ENCODE data around the gene NPHS1. TPM values are rescaled to one million over a fixed set of nuclear protein-coding genes. Genes with fewer than 3 reads are reported as not detected.

The NPHS1 gene
- total and polyA plus RNA-seq, 2 donors (not counting 1 experiment from before 2014, with no cell fraction given), result not detected

- no peak overlapping the region for H3K4me3 ChIP-seq (replicated peaks in 1 of 4; ENCODE audit: control extremely low read depth in 1 of 4, insufficient read depth in 1 of 4, low read depth in 3 of 4, low read length in 4 of 4)
- no peak overlapping the region for H3K9ac ChIP-seq (ENCODE audit: insufficient read depth, low read length)
- no peak overlapping the region for H3K4me2 ChIP-seq (ENCODE audit: extremely low read depth, insufficient read depth, low read length)
- no peaks in the 10 kb centered on the region for H3K27me3 ChIP-seq (ENCODE audit: control insufficient read depth, insufficient read depth, low read length)
- H3K79me2 ChIP-seq (ENCODE audit: control insufficient read depth, insufficient read depth, low read length), result no peaks in the 10 kb centered on the region
- TF ChIP-seq CTCF (conservative IDR thresholded peaks at IDR 0.05 in 1 of 2, IDR thresholded peaks at IDR 0.05 in 1 of 2; ENCODE audit: low read depth in 1 of 2, low read length in 2 of 2) (no peak), EZH2 (IDR thresholded peaks at IDR 0.05; ENCODE audit: low read length, missing control alignments) (no peak)
- H3K9me3 ChIP-seq (ENCODE audit: control insufficient read depth, insufficient read depth, low read depth, low read length), result no peaks in the 10 kb centered on the region
- H3K27ac ChIP-seq (ENCODE audit: insufficient read depth, low read length), result no peak overlapping the region
- no peak for DNase-seq (ENCODE audit: low read depth in 2 of 2)
- H3K4me1 ChIP-seq (ENCODE audit: control insufficient read depth, extremely low read depth, insufficient read depth, low read length), result no peaks in the 10 kb centered on the region
- peaks cover 8% of the 10 kb centered on the region for H3K36me3 ChIP-seq (ENCODE audit: control insufficient read depth, insufficient read depth, low read length)
- H4K20me1 ChIP-seq (ENCODE audit: control insufficient read depth, extremely low read depth, insufficient read depth, low read length), result no peaks in the 10 kb centered on the region
- H2AFZ ChIP-seq (ENCODE audit: low read length), result no peak overlapping the region
Measured at GRCh38 chr19:35786299-35787160, 65.8 kb downstream of the NPHS1 start.

GRCh38 chr19:35785339-35785627, 67.0 kb downstream of the NPHS1 start:
- no peak for DNase-seq (ENCODE audit: low read depth in 2 of 2)
- H3K4me3 ChIP-seq (replicated peaks in 1 of 4; ENCODE audit: control extremely low read depth in 1 of 4, insufficient read depth in 1 of 4, low read depth in 3 of 4, low read length in 4 of 4), result no peak overlapping the region
- H3K27me3 ChIP-seq (ENCODE audit: control insufficient read depth, insufficient read depth, low read length), result no peaks in the 10 kb centered on the region
- no peaks in the 10 kb centered on the region for H3K4me1 ChIP-seq (ENCODE audit: control insufficient read depth, extremely low read depth, insufficient read depth, low read length)
- no peaks in the 10 kb centered on the region for H3K9me3 ChIP-seq (ENCODE audit: control insufficient read depth, insufficient read depth, low read depth, low read length)
- TF ChIP-seq EZH2 (IDR thresholded peaks at IDR 0.05; ENCODE audit: low read length, missing control alignments) (no peak), CTCF (conservative IDR thresholded peaks at IDR 0.05 in 1 of 2, IDR thresholded peaks at IDR 0.05 in 1 of 2; ENCODE audit: low read depth in 1 of 2, low read length in 2 of 2) (no peak)
- no peaks in the 10 kb centered on the region for H4K20me1 ChIP-seq (ENCODE audit: control insufficient read depth, extremely low read depth, insufficient read depth, low read length)
- H3K36me3 ChIP-seq (ENCODE audit: control insufficient read depth, insufficient read depth, low read length), result peaks cover 10% of the 10 kb centered on the region
- no peak overlapping the region for H2AFZ ChIP-seq (ENCODE audit: low read length)
- H3K9ac ChIP-seq (ENCODE audit: insufficient read depth, low read length), result no peak overlapping the region
- H3K27ac ChIP-seq (ENCODE audit: insufficient read depth, low read length), result no peak overlapping the region
- H3K4me2 ChIP-seq (ENCODE audit: extremely low read depth, insufficient read depth, low read length), result no peak overlapping the region
- no peaks in the 10 kb centered on the region for H3K79me2 ChIP-seq (ENCODE audit: control insufficient read depth, insufficient read depth, low read length)

- H4K20me1 ChIP-seq (ENCODE audit: control insufficient read depth, extremely low read depth, insufficient read depth, low read length), result no peaks in the 10 kb centered on the region
- H3K79me2 ChIP-seq (ENCODE audit: control insufficient read depth, insufficient read depth, low read length), result no peaks in the 10 kb centered on the region
- no peak overlapping the region for H3K9ac ChIP-seq (ENCODE audit: insufficient read depth, low read length)
- H3K27ac ChIP-seq (ENCODE audit: insufficient read depth, low read length), result no peak overlapping the region
- H3K9me3 ChIP-seq (ENCODE audit: control insufficient read depth, insufficient read depth, low read depth, low read length), result no peaks in the 10 kb centered on the region
- no peaks in the 10 kb centered on the region for H3K27me3 ChIP-seq (ENCODE audit: control insufficient read depth, insufficient read depth, low read length)
- TF ChIP-seq EZH2 (IDR thresholded peaks at IDR 0.05; ENCODE audit: low read length, missing control alignments), result no peak
- no peak for TF ChIP-seq CTCF (conservative IDR thresholded peaks at IDR 0.05 in 1 of 2, IDR thresholded peaks at IDR 0.05 in 1 of 2; ENCODE audit: low read depth in 1 of 2, low read length in 2 of 2)
- no peak for DNase-seq (ENCODE audit: low read depth in 2 of 2)
- no peak overlapping the region for H2AFZ ChIP-seq (ENCODE audit: low read length)
- no peak overlapping the region for H3K4me3 ChIP-seq (replicated peaks in 1 of 4; ENCODE audit: control extremely low read depth in 1 of 4, insufficient read depth in 1 of 4, low read depth in 3 of 4, low read length in 4 of 4)
- H3K36me3 ChIP-seq (ENCODE audit: control insufficient read depth, insufficient read depth, low read length), result peaks cover 10% of the 10 kb centered on the region
- no peak overlapping the region for H3K4me2 ChIP-seq (ENCODE audit: extremely low read depth, insufficient read depth, low read length)
- no peaks in the 10 kb centered on the region for H3K4me1 ChIP-seq (ENCODE audit: control insufficient read depth, extremely low read depth, insufficient read depth, low read length)
Measured at GRCh38 chr19:35784503-35785338, 67.6 kb downstream of the NPHS1 start.
